C1 segment of cervical spinal cord (tissue), 14 donors: ENCODE results near the gene ALPP.
"Not testable (repeated sequence)": the region's sequence is repeated elsewhere in the genome, so short reads cannot be mapped to it uniquely, and the experiment has no call there.

Experiments
- DNase-seq, 14 donors: peaks; one replicate each; lab custom pipeline; 2025; lab: John Stamatoyannopoulos, UW

ALPP gene

DNA sequence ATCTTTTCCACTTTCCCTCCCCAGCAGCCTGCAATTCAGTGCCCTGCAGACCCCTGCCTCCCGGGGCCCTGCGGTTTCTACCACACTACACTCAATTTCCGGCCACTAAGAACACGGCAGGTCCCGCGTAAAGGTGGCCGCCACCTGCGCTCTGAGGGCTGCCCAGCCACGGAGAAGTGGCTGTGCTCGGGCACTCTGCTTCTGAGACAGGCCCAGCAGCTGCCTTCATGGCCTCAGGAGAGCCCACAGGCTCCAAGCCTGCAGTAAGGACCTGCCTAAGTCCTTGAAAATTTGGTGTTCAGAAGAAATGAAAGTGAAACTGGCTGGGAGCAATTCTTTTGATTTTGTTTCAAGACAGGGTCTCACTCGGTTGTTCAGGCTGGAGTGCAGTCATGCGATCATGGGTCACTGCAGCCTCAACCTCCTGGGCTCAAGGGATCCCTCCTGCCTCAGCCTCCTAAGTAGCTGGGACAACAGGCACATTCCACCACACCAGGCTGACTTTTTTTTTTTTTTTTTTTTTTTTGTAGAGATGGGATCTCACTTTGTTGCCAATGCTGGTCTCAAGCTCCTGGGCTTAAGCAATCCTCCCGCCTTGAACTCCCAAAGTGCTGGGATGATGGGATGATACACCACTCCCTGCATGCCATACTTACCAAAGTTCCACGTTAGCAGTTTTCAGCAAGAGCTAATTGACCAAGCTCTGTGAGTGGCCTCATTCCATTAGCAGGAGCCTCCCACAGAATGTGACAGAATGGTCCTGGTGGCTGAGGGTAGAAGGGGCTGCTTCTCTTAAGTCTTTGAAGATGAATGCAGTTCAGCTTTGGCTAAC, 14.6 kb upstream of the ALPP start:
- DNase-seq = no peak

DNA sequence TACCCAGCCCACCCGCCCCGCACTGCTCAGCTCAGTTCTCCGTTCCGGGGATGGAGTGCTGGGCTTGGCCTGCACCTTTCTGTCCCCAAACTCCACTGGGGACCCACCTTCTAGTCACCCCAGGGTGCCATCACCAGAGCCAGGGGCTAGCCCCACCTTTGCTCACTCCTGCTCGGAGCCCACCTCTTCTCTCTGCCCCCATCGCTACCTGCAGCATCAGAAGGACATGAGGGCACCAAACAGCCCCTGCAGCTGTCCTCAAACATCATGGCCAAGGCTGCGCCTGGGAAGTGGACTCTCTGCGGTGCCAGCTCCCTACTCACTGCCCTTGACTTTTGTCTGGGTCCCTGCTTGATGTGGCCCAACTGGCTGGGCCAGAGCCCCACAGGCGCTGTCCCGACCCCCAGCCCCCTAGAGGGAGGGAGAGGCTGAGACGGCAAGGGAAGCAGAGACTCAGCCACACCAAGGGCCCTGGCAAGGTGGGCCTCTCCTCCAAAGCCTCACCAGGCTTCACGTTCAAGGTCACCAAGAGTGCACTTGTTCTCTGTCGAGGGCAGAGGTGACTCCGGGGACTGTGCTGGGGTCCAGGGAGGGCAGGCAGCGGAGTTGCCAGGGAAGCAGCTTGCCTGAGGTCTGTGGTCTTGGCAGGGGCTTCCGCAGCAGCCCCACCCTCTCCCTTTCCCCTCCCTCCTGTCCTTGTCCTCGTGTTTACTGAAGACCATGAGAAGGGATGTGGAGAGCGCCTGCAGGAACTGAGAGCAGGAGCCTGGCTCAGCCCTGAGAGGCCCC, 13.6 kb upstream of the ALPP start:
- not testable (repeated sequence) for DNase-seq

DNA sequence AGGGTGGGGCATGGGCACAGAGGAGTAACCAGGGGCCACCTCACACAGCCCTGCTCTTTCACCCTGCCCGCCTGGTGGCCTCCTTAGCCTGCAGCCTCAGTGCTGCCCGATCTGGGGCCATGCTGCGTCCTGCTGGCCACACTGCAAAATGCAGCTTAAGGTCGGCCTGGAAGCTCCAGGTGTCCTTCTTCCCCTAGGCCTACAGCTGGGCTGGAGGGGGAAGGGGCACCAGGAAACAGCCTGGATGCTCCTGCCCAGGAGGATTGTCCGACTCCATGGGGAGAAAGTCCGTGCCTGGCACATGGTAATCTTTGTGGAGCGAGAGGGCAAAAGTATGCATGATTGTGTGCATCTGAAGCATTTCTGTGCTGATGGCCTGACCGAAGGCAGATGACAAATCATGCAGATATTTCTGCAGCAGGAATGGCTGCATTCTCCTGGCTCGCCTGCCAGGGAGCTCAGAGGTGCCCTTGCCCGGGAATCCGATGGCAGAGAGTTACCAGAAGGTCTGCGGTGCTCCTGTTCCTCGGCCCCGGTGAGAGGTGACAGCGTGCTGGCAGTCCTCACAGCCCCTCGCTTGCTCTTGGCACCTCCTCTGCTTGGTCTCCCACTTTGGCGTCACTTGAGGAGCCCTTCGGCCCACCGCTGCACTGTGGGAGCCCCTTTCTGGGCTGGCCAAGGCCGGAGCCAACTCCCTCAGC, 12.8 kb upstream of the ALPP start:
- DNase-seq = no peak

DNA sequence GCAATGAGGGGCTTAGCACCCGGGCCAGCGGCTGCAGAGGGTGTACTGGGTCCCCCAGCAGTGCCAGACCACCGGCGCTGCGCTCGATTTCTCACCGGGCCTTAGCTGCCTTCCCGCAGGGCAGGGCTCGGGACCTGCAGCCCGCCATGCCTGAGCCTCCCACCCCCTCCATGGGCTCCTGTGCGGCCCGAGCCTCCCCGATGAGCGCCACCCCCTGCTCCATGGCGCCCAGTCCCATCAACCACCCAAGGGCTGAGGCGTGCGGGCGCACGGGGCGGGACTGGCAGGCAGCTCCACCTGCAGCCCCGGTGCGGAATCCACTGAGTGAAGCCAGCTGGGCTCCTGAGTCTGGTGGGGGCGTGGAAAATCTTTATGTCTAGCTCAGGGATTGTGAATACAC, 12.1 kb upstream of the ALPP start:
- DNase-seq = not testable (repeated sequence)

DNA sequence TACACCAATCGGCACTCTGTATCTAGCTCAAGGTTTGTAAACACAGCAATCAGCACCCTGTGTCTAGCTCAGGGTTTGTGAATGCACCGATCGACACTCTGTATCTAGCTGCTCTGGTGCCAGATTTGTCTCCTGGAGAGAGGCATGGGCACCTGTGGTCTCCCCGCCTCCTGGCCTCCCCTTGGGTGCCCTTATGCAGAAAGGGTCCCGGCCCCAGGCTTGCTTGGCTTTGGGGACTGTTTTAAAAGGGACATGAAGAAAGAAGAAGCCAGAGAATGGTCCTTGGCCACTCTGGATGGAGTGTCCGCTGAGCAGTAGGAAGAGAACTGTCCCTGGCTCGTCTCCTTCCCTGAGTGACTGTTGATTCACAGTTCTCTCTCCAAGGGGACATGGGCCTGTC, 11.5 kb upstream of the ALPP start:
- DNase-seq = no peak

DNA sequence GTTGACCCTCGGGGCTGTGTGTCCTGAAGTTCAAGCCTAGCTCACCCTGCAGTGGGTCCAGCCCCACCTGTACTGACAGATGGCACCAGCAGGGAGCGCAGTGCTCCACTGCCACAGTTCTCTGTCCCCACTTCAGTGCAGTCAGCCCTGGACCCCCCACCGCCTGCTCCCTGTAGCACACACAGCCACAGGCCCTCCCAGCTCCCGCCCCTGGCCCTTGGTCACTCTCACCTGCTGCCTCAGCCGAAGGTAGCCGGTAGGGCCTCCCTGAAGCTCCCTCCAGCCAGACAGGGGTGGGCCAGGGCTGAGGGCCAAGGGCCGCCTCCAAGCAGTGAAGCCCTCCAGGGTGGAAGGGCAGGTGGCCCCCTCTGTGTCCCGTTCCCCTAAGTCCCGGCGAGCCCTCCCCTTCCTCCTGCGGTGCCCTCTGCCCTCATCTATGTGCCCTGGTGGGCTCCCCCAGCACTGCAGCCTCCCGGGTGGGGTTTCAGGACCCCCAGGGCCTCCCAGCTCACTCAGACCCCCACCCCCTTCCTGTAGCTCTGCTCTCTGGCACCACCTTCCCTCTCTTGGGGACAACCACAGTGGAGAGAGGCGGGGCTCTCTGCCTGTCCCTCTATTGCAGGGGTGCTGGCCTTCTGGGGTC, 10.8 kb upstream of the ALPP start:
- DNase-seq = no peak

DNA sequence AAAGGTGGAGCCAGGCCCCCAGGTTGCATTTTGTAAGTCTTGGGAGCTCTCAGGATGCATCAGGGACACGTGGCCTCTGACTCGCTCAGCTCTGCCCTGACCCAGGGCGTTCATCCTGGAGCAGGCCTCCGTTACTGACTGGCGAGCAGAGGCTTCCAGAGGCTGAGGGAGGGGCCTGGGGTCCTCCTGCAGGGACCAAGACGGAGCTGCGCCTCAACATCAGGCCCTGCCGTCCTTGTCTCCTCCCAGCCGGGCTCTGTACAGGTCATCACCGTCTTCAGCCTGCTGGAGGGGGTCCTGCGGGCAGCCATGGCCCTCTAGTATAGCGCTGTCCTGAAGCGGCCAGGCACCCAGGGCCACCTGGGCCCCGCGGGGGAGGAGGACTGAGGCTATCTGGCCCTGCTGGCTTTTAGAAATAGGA, 10.2 kb upstream of the ALPP start:
- DNase-seq = no peak

DNA sequence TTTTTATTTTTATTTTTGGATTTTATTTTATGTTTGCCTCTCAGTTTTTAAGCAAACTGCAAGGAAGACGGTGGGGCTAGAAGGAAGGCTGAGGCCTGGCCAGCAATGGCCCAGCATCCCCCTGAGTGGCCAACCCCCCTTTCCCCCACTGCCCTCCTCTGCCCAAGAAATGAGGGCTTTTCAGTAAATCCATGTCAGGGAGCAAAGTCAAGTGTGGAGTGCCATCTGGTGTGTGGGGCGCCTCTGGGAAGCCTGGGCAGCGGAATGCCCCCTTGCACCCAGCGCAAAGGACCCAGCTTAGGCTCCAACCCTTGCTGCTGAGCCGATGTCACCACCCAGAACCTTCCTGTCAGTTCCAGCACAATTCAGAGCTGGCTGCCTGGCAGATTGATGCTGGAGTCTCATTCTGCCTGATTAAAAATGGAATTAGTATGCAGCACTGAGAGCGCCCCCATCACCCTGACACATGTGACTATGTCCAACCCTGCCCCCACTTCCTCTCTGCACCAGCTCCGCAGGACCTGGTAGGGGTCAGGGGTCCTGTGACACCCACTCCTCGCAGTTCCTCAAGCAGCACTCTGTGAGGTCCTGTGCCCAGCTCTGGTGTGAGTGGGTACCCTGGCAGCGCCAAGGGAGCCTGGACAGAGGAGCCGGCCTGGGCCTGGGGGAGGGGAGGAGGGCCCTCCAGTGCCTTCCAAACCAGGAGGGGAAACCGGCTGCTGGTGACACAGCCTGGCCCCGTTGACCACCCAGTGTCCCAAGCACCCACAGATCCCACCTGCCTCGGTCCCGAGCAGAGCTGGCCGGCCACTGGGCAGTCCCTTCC, 9.2 kb upstream of the ALPP start:
- DNase-seq = no peak

DNA sequence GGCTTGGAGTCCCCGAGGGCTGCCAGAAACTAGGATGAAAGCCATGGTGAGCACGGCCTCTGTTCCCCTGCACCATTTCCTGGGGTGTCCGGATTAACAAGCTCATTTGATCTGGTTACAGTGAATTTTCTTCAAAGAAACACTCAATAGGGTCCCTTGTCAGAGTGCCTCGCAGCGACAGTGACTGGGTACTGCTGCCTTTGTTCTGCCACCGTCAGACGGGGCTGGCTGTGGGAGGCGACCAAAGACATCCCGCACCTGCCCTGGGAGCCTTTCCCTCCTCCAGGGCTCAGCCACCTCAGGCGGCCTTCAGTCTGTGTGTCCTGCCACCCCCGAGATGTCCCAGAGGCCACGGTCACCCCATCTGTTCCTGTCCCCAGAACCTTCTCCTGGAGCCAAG, 8.5 kb upstream of the ALPP start:
- DNase-seq = not testable (repeated sequence)

DNA sequence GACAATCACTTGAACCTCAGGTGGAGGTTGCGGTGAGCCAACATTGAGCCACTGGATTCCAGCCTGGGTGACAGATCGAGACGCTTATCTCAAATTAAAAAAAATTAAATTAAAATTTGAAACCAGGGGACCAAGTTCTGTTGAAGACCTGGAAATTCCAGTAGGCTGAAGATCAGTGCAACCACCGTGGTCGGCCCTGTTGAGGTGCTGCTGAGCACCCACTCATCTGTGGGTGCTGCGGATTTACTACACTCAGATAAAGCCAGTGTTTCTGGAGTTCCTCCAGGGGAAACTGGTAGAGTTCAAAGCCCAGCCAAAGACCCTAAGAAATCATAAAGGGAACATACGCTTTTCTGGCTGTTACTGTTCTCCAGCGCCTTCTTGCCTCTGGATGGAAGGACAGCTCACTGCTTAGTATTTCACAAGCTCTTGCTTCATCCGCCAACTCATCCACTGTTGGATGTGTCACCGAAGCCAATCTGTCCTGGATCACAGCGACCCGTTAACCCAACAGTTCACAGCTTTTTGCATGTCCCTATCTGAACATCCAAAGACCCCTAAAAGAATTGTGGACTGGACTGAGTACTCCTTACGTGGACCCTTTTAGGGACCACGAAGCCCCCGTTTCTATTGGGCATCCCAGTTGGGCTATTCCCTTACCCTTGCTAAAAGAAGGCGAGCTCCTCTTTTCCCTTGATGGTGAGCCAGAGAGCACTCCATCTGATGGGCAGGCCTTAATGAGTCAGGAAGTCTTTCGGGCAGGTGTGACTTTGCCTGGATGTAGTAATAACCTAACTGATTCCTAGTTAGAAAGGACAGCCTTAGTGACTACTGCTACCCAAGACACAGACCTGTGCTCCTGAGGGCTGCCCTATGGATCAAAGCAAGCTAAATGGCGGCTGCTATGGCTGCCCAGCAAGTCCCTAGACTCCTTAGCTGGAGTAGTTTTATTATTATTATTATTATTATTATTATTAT, 6.0 kb upstream of the ALPP start:
- no peak for DNase-seq

DNA sequence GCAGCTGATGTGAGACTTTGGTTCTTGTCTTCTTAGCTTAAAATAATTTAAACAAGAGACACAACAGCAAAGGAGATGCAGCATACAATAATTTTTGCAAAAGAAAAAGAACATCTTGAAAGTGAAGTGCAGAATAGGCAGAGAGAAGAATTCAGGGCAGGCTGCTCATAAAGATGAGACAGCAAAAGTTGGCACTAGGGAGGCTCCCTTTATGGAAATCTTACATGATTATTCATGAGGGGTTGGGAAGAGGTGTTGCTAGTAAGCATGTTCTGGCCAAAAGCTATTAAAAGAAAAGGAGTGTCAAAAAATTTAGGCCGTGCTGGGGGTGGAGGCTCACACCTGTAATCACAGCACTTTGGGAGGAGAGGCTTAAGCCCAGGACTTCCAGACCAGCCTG, 4.2 kb upstream of the ALPP start:
- no peak for DNase-seq

DNA sequence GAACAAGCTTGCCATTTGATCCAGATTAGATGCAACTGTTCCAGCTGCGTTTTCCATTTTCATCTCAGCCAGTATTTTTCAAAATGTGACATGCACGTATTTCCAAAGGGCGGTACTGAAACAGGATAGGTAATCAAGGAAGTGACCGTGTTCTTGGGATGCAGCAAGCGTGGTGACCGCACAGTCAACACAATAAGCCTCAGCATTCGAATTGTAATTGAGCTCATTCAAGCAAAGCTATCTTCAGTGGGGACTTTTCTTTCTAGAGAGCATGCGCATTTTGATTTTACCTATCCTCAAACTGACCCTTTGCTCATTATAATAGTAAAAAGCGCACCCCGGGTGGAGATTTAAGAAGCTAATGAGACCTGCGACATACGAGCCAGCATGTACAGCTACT, 3.4 kb upstream of the ALPP start:
- no peak for DNase-seq

DNA sequence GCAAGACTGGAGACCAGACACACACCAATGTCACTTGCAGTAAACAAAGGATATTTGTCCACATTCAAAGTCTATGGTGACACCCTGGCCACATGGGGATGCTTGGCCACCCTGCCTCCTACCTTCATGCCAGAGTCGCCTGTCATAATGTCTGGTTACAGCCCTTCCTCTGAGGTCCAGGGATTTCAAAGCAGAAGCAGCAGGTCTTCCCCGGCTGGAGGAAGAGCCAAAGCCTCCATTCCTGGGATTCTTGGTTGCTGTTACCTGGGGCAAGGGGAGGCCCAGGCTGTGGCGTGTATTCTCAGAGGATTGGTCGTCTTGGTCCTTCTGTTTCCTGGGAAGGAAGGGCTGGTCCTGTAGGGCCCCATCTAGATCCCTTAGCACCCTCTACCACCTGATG, 2.3 kb upstream of the ALPP start:
- DNase-seq = no peak

DNA sequence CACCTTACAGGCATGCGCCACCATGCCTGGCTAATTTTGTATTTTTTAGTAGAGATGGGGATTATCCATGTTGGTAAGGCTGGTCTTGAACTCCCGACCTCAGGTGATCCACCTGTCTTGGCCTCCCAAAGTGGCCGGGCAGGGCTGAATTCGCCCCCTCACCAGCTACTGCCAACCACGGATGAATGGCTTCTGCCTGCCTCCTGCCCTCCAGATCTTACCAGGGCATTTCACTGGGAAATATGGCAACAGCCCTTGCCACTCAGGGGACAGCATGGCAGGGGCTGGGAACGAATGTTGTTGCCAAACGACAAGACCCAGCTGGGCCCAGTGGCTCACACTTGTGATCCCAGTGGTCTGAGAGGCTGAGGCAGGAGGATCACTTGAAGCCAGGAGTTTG, 1.8 kb upstream of the ALPP start:
- DNase-seq = no peak

DNA sequence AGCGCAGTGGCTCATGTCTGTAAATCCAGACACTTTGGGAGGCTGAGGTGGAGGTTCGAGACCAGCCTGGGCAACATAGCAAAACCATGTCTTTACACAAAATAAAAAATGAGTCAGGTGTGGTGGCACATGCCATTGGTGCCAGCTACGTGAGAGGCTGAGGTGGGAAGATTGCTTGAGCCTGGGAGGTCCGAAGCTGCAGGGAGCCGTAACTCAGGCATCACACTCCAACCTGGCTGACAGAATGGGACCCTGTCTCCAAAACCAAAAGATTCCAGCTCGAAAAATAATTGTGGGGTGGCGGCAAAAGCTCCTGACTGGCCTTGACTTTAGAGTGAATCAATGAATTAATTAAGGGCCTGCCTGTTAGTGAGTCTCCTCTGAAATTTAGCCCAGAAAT, 1.2 kb upstream of the ALPP start:
- no peak for DNase-seq

DNA sequence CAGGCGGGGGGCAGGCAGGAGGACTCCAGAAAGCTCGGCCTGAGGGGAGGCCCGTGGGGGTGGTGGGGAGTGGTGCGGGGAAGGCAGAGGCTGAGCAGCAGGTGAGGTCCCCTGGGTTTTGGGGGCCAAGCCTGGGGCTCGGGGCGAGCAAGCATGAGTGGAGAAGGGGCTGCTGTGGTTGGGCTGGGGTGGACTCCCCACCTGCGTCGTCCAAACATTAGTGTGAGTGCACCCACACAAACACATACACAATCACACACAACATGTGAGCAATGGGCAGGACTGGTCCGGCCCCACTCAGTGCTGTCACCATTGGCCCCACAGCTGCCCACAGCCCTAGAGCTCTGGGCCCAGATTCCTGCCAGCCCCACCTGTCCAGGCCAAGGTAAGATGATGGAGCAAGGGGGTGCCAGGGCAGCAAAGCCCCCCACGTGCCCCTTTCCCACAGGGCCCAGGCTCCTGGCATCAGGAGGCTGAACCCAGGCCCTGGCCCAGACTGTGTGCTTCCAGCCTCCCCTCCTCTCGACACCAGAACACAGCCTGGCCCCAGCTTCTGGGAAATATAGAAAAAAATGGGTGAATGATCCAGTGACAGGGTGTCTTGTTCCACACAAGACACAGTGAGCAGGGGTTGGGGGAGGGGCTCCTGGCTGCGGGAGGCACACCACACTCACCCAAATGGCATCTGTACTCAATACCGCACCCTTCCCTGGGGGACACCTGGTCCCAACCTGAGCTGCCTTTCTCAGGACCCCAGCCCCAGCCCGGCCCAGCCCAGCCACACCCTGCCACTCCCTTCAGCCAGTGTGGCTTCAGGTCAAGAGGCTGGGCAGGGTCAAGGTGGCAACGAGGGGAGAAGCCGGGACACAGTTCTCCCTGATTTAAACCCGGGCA, 463 bp upstream of the ALPP start:
- DNase-seq = no peak

DNA sequence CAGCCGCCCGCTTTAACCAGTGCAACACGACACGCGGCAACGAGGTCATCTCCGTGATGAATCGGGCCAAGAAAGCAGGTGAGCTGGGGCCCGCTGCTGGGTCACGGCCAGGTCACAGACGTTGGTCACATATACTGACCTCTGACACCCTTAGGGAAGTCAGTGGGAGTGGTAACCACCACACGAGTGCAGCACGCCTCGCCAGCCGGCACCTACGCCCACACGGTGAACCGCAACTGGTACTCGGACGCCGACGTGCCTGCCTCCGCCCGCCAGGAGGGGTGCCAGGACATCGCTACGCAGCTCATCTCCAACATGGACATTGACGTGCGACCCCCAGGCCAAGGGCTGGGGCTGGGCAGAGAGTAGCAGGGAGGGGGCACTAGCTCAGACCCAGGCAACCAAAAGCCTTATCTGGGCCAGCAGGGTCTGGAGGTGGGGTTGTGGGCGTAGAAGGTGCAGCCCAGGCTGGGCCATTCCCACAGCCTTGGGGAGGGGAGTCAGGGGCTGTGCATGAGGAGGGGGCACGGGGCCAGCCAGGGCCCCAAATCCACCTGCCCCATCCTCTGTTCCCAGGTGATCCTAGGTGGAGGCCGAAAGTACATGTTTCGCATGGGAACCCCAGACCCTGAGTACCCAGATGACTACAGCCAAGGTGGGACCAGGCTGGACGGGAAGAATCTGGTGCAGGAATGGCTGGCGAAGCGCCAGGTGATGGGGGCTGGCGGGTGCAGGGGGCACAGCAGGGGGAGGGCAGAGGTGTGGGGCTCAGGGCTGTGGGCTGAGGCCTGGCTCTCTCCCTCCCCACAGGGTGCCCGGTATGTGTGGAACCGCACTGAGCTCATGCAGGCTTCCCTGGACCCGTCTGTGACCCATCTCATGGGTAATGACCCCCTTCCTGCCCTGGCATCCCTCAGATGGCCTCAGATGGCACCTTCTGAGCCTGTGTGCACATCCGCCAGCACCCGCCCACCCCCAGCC, 1.3 kb downstream of the ALPP start:
- not testable (repeated sequence) for DNase-seq
